NCI-H187 (cell line): Measurements from ENCODE around the gene CAPN13.

Experiments used
- DNase-seq, 2 experiments: peaks; one replicate each; lab custom pipeline; 2025; lab: John Stamatoyannopoulos, UW

CAPN13 gene

GRCh38 chr2:30764021-30764800 is 43.0 kb downstream of the CAPN13 start:
- DNase-seq: no peak

GRCh38 chr2:30763151-30763660 is 44.0 kb downstream of the CAPN13 start:
- DNase-seq: no peak

DNA sequence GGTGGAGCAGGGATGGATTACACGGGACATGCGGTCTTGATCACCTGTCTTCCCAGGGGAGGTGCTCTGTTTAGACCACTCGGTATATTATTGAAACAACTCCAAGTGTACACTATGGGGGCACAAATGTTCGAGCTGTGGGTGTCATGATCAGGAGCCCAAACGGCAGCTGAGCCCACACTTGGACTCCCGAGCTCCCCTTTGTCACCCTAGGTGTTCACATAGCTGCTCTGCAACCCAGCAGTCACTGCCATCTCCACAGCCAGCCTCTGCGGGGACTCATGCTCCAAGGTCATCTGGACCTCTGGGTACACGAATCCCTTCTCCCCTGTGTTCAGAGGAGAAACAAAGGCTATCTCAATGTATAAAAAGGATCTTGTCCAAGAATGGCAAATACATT is 46.0 kb downstream of the CAPN13 start:
- no peak for DNase-seq

DNA sequence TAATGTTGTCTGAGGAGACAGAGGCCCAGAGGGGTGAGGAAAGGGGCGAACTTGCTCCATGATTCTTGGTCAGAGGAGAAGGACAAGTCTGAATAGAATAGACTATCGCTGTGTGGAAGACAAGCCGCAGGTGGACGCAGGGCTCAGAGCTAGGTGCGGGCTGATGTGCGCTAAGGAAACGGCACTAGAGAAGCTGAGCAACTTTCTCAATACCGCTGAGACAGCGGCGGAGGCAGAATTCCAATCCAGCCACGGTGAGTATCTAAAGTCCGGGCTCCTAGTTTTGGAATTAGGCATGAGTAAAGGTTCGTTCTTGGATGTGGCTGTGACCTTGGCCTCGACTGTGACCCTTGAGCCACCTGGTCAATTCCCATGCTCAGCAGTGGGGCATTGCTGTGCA is 47.8 kb downstream of the CAPN13 start:
- no peak for DNase-seq

- no peak for DNase-seq
Observed at GRCh38 chr2:30758191-30758651, 49.0 kb downstream of the CAPN13 start.

GRCh38 chr2:30757749-30758148 is 49.5 kb downstream of the CAPN13 start:
- DNase-seq: no peak

DNA sequence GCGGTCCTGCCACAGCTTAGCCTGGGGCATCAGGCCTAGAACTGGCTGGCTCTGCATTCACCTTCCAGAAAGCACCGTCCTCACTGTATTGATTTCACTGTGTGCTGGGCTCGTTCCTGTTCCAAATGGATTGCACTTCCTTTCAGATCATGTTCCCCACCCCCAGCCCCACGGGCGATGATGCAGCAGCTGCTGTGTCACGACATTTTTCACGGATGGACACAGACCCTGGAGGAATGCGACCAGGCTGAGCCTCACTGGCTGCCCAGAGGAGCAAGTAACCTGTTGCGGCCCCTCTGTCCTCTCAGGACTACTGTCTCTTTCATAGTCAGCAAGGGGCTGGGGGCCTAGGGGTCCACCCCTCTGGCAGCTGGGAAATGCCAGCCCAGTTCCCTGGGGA is 50.3 kb downstream of the CAPN13 start:
- DNase-seq: no peak

GRCh38 chr2:30756051-30756719 is 51.1 kb downstream of the CAPN13 start:
- DNase-seq: no peak

DNA sequence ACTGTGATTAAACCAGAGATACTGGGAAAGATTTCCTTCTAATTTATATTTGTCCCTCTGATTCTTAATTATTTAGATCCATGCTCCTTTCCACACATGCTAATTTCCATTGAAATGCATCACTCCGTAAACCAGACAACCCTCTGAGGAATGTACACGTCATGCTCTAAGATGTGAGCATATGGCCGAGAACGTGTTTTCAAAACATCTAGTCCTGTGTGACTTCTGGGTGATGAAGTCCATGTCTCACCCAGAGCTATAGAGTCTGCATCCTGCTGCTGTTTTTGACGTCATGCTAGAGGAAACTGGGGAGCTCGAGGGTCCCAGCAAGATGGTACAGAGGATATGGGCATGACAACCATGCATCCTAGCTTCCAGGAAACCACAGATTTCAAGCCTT is 53.6 kb downstream of the CAPN13 start:
- DNase-seq: no peak

DNA sequence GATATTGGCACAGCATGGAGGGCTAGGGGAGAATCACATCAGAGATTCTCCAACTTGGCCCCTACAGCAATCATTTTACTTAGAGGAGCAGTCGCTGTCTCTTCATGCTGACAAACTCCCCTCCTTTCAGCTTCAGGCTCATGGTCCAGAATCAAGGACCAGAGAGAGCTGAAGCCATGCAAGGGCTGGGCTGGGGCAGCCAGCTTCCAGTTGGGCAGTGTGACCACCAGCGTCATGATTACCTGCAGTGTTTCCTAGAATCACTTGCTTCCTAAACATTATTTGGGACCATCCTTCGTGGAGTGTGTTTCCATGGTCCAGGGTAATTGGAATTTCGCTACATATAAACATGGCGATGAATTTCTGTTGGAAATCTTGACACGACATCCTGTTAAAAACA is 54.4 kb downstream of the CAPN13 start:
- no peak for DNase-seq

DNA sequence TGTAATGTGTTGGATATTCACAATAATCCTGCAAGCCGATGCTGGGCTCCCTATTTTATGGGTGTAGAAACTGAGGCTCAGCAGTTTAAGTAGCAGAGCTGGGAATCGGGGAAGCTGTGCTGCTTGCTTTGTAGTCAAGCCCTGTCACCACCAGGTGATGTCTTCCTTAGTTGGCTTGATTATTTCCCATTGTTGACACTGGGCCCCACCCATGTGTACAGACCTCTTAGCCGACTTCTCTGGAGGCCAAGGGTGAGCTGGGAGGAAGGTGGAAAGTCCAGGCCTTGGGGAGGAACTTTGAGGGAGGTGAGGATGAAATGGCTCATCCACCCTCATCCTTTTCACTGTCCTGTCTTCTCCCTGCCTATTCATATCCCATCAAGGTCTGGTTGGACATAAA is 60.0 kb downstream of the CAPN13 start:
- no peak for DNase-seq

DNA sequence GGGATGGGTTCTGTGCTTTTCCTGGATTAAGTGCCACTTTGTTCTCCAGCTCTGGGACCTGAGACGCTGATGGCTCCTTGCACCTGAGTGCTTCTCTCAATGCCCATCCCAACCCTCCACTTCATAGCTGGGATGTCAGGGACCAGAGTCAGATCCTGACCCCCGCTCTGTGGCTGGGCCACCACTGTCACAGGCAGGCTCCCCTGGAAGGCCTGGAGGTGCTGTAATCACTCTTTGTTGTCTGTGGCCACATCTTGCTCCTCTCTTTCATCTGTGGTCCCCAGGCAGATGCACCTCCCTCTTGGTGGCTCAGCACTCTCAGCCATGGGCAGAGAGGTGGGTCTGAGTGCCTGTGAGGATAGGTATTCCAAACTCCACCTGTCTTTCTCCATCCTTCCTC is 62.4 kb downstream of the CAPN13 start:
- DNase-seq: no peak

DNA sequence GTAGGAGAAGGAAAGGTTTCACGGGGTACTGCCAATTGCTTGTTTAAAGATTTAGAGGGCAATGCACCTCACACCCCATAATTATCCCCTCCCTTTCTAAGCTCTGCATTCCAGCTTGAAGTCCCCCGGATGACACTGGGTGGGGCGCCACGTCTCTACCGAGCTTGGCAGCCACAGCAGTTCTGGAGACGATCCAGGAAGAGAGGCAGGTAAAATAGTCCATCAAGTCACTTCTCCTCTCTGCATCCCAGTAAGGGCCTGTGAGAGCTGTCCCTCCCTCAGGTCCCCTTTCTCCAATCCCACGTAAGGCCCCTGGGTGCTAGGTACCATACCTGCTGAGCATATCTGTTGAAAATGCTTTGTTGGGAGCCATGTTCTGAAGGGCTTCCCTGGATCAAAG is 65.7 kb downstream of the CAPN13 start:
- DNase-seq: no peak

DNA sequence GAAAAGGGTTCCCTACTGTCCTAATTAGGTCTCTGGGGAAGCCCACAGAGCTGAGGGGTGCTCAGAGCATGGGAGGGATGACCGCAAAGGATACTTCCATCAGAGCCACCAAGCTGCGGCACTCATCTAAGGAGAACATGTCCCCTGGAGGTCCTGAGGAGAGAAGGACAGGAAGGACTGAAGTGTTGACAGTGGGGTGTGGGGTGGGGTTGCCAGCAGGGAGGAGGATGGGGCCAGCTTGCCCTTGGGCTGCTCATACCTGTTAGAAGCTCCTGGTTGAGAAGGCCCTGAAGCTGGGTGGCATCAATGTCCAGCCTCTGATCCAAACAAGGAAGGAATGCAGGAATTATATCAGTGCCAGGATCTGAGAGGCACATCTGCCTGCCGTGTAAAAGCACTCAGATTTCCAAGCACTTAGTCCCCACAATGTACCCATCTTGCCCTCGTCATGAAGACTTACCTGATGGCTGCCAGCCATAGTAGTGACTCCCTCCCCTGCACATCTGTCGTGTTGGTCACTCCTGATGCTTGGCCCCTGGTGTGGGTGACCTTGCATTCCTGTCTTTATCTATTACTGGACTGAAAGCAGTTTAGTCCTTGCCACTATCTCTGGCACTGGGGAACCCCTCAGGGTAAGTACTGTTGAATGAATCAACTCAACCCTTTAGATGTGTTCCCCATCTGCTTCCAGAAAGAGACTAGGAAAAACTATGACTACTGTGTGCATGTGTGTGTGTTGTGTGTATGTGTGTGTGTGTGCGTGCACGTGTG is 68.9 kb downstream of the CAPN13 start:
- no peak for DNase-seq

DNA sequence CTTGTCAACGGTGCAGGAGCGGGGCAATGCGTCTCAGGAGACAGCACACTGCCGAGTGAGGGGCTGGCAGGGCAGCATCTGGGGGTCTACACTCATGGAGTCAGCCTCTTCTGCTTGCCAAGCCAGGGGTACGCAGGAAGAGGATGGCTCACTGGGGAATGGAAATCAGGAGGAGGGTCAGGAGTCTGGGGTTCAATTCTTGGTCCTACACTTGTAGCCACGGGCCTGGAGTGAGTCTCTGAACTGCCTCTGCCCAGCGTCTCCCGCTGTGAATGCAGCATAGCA is 70.0 kb downstream of the CAPN13 start:
- DNase-seq: no peak

DNA sequence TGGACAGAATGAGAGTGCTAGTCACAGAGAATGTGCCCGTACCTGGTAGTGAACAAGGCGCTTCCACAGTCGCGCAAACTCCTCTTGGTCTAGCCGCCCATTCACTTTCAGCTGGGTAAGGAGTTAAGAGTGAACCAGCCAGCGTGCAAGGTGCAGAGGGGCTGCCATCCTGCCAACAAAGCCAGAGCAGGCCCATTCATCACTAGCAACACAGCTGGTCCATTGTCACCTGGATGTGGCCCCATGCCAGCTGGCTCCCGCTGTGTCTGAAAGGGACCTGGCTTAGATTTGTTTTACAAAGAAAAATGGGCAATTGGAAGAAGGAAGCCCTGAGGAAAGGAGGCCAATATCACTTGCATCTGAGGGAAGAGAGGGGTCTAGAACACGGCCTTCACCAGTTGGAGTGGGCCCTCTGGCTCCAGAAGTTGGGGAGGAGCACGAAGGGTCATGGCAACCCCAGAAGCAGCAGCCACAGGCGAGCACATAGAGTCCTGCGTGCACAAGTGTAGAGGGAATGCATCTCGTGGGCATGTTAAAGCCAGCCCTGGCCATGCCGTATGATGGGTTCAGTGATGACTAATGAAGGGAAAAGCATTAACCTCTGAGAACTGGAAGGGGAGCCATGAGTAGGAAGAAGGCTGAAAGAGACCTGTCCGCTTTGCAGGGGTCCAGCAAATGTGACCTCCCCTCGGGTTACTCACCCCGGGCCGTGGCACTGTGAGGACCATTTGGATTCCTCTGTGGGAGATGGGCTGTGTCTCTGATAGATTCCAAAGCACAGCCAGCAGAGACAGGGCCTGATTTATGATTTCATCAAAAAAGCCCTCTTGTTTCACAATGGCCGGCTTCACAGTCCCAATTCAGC is 70.6 kb downstream of the CAPN13 start:
- DNase-seq: no peak

GRCh38 chr2:30733876-30734520 is 73.2 kb downstream of the CAPN13 start:
- no peak for DNase-seq

- no peak for DNase-seq
Observed at GRCh38 chr2:30732876-30733275, 74.4 kb downstream of the CAPN13 start.

GRCh38 chr2:30732376-30732775 is 74.9 kb downstream of the CAPN13 start:
- DNase-seq: no peak

DNA sequence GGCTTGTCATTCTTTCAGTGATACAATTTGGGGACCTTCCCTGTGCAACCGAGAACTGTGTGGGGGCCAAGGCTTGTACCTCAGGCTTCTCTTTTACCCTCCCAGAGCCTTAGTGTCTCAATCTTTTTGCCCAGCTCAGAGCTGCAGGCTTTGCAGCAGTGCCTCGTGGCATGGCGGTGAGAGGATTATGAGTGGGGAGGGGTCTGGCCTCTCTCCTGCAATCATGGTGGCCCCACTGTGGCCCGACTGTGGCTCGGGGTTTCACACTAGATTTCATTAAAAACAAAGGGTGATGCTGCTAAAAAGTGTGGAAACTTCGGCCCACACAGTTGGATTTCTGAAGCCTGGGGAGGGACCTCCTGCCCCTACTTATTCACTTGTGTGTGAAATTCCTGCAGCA is 75.5 kb downstream of the CAPN13 start:
- DNase-seq: no peak
